Measurements from ENCODE around the gene EMC10.
"Not testable (repeated sequence)": the region's sequence is repeated elsewhere in the genome, so short reads cannot be mapped to it uniquely, and the experiment has no call there.

EMC10 gene

GRCh38 chr19:50522881-50523280 lies 46.6 kb downstream of the EMC10 start:
- no peaks in the 10 kb centered on the region for H3K9me3 Mint-ChIP-seq
- no peak for ATAC-seq
- no peak overlapping the region for H3K27ac Mint-ChIP-seq
- peaks cover 9% of the 10 kb centered on the region for H3K27me3 Mint-ChIP-seq
- H3K4me3 Mint-ChIP-seq: no peak overlapping the region
- no peaks in the 10 kb centered on the region for H3K4me1 Mint-ChIP-seq
- no peak for DNase-seq

GRCh38 chr19:50528052-50528451 lies 51.7 kb downstream of the EMC10 start:
- H3K4me1 Mint-ChIP-seq, H3K27ac Mint-ChIP-seq, H3K4me3 Mint-ChIP-seq, ATAC-seq, DNase-seq: not testable (repeated sequence)
- Mint-ChIP-seq H3K27me3 (peaks cover 44% of the 10 kb centered on the region), H3K9me3 (peaks cover 9 to 12% of the 10 kb centered on the region in 2 donors)

- Mint-ChIP-seq H3K4me3 (no peak overlapping the region), H3K4me1 (peaks cover 7% of the 10 kb centered on the region), H3K9me3 (peaks cover 15 to 20% of the 10 kb centered on the region in 2 donors), H3K27me3 (peaks cover 52% of the 10 kb centered on the region), H3K27ac (no peak overlapping the region)
- no peak for ATAC-seq
- no peak for DNase-seq
Measured at GRCh38 chr19:50531171-50531612, 54.9 kb downstream of the EMC10 start.

GRCh38 chr19:50532952-50533351 lies 56.6 kb downstream of the EMC10 start:
- DNase-seq (no peak), ATAC-seq (no peak)
- Mint-ChIP-seq H3K9me3 (peaks cover 15 to 20% of the 10 kb centered on the region in 2 donors), H3K4me3 (no peak overlapping the region), H3K4me1 (peaks cover 12% of the 10 kb centered on the region), H3K27me3 (peaks cover 61% of the 10 kb centered on the region), H3K27ac (no peak overlapping the region)

GRCh38 chr19:50534478-50534877 lies 58.2 kb downstream of the EMC10 start:
- ATAC-seq (peak; percentile 64), DNase-seq (no peak)
- peaks cover 15 to 20% of the 10 kb centered on the region in 2 donors for H3K9me3 Mint-ChIP-seq
- H3K27me3 Mint-ChIP-seq: peaks cover 53% of the 10 kb centered on the region
- H3K27ac Mint-ChIP-seq: no peak overlapping the region
- peaks cover 12% of the 10 kb centered on the region for H3K4me1 Mint-ChIP-seq
- no peak overlapping the region for H3K4me3 Mint-ChIP-seq

GRCh38 chr19:50535672-50536187 lies 59.4 kb downstream of the EMC10 start:
- peaks cover 12% of the 10 kb centered on the region for H3K4me1 Mint-ChIP-seq
- DNase-seq (no peak), ATAC-seq (no peak)
- H3K9me3 Mint-ChIP-seq: peaks cover 15 to 20% of the 10 kb centered on the region in 2 donors
- no peak overlapping the region for H3K4me3 Mint-ChIP-seq
- peaks cover 44% of the 10 kb centered on the region for H3K27me3 Mint-ChIP-seq
- no peak overlapping the region for H3K27ac Mint-ChIP-seq

- Mint-ChIP-seq H3K27ac (no peak overlapping the region), H3K9me3 (peaks cover 15 to 20% of the 10 kb centered on the region in 2 donors), H3K4me3 (no peak overlapping the region), H3K27me3 (peaks cover 36% of the 10 kb centered on the region), H3K4me1 (peaks cover 12% of the 10 kb centered on the region)
- no peak for ATAC-seq
- DNase-seq: no peak
Measured at GRCh38 chr19:50536662-50537305, 60.5 kb downstream of the EMC10 start.

GRCh38 chr19:50537306-50537685 lies 61.0 kb downstream of the EMC10 start:
- ATAC-seq (no peak), DNase-seq (no peak)
- Mint-ChIP-seq H3K4me1 (peaks cover 12% of the 10 kb centered on the region), H3K4me3 (no peak overlapping the region), H3K9me3 (peaks cover 13 to 15% of the 10 kb centered on the region in 2 donors), H3K27ac (no peak overlapping the region), H3K27me3 (peaks cover 31% of the 10 kb centered on the region)

GRCh38 chr19:50537769-50538230 lies 61.5 kb downstream of the EMC10 start:
- H3K27me3 Mint-ChIP-seq: peaks cover 26% of the 10 kb centered on the region
- H3K4me1 Mint-ChIP-seq: peaks cover 12% of the 10 kb centered on the region
- no peak overlapping the region for H3K27ac Mint-ChIP-seq
- peak; percentile 75 for ATAC-seq
- peak; percentile 54 to 67 for DNase-seq
- peaks cover 8 to 10% of the 10 kb centered on the region in 2 donors for H3K9me3 Mint-ChIP-seq
- no peak overlapping the region for H3K4me3 Mint-ChIP-seq
